Natural killer cell treated with Interleukin-12 subunit alpha and Interleukin-12 subunit beta and Interleukin-15 and Interleukin-18, amount 100 ng/mL, for 72 hours (primary cell): ENCODE data around the gene UTF1. TPM values are rescaled to one million over a fixed set of nuclear protein-coding genes. Genes with fewer than 3 reads are reported as not detected.

Experiments used
- ATAC-seq, 2 donors: fragments of 150-1000 bp; cut with Tn5 transposase in 1 of 2; sonication (Bioruptor Pico), chemical (Tn5 transposase) in 1 of 2; 2 replicates each; pipeline ENCODE4 v1.10.0; 2021
- DNase-seq: peaks from one replicate; pipeline ENCODE4 v3.0.0; 2022; ENCODE audit warnings: low spot score
- H3K27ac Mint-ChIP-seq, 2 donors: 1 replicate in 1 of 2; 2 replicates in 1 of 2; pipeline ENCODE4 v1.8.0; 2022; ENCODE audit warnings: mixed read lengths in 2 of 2, mild to moderate bottlenecking in 1 of 2, moderate library complexity in 1 of 2
- H3K27me3 Mint-ChIP-seq, 2 donors: 1 replicate in 1 of 2; 2 replicates in 1 of 2; pipeline ENCODE4 v1.8.0; 2022; ENCODE audit warnings: mixed read lengths in 2 of 2
- H3K36me3 Mint-ChIP-seq: one replicate; pipeline ENCODE4 v1.8.0; 2022; ENCODE audit warnings: mixed read lengths
- H3K4me1 Mint-ChIP-seq, 2 donors: 1 replicate in 1 of 2; 2 replicates in 1 of 2; pipeline ENCODE4 v1.8.0; 2022; ENCODE audit warnings: low read depth in 2 of 2, mixed read lengths in 2 of 2, mild to moderate bottlenecking in 1 of 2
- H3K4me3 Mint-ChIP-seq: one replicate; pipeline ENCODE4 v1.8.0; 2022; ENCODE audit warnings: mixed read lengths
- H3K9me3 Mint-ChIP-seq: 2 replicates; pipeline ENCODE4 v1.8.0; 2022; ENCODE audit warnings: mixed read lengths
- total RNA-seq, 2 donors: library from RNA; stranded (reverse); gene quantifications; one replicate each; pipeline ENCODE4 v1.2.3, GENCODE V29; 2022

The UTF1 gene
- total RNA-seq, 2 donors from 2014 or later: not detected

GRCh38 chr10:133277993-133278576, 48.1 kb downstream of the UTF1 start:
- DNase-seq (no peak), ATAC-seq (no peak)
- H3K4me1 Mint-ChIP-seq: peaks cover 21 to 23% of the 10 kb centered on the region in 2 donors
- peak overlapping the region; percentile 93 to 95 for H3K27ac Mint-ChIP-seq
- H3K4me3 Mint-ChIP-seq: peak overlapping the region; percentile 89
- H3K27me3 Mint-ChIP-seq: no peaks in the 10 kb centered on the region
- no peaks in the 10 kb centered on the region for H3K9me3 Mint-ChIP-seq
- no peaks in the 10 kb centered on the region for H3K36me3 Mint-ChIP-seq

GRCh38 chr10:133278577-133279265, 48.7 kb downstream of the UTF1 start:
- Mint-ChIP-seq H3K27me3 (no peaks in the 10 kb centered on the region), H3K27ac (peak overlapping the region; percentile 93 to 95), H3K36me3 (no peaks in the 10 kb centered on the region), H3K4me3 (peak overlapping the region; percentile 89), H3K9me3 (no peaks in the 10 kb centered on the region), H3K4me1 (peaks cover 21 to 23% of the 10 kb centered on the region in 2 donors)
- DNase-seq: peak; percentile 96
- peak; percentile 84 to 86 for ATAC-seq

- Mint-ChIP-seq H3K36me3 (no peaks in the 10 kb centered on the region), H3K4me3 (peak overlapping the region; percentile 89), H3K4me1 (peaks cover 21 to 23% of the 10 kb centered on the region in 2 donors), H3K9me3 (no peaks in the 10 kb centered on the region), H3K27ac (peak overlapping the region; percentile 93 to 95), H3K27me3 (no peaks in the 10 kb centered on the region)
- no peak for DNase-seq
- ATAC-seq: no peak
These were observed 49.6 kb downstream of the UTF1 start for GRCh38 chr10:133279326-133280226.

- ATAC-seq: no peak
- no peak overlapping the region for H3K4me3 Mint-ChIP-seq
- no peaks in the 10 kb centered on the region for H3K27me3 Mint-ChIP-seq
- peak overlapping the region in 1 of 2 donors; percentile 93 for H3K27ac Mint-ChIP-seq
- no peaks in the 10 kb centered on the region for H3K36me3 Mint-ChIP-seq
- no peaks in the 10 kb centered on the region for H3K9me3 Mint-ChIP-seq
- H3K4me1 Mint-ChIP-seq: peaks cover 21 to 23% of the 10 kb centered on the region in 2 donors
- DNase-seq: no peak
These were observed 50.5 kb downstream of the UTF1 start for GRCh38 chr10:133280391-133281059.

- H3K27ac Mint-ChIP-seq: no peak overlapping the region
- H3K4me3 Mint-ChIP-seq: no peak overlapping the region
- H3K27me3 Mint-ChIP-seq: no peaks in the 10 kb centered on the region
- peaks cover 23 to 24% of the 10 kb centered on the region in 2 donors for H3K4me1 Mint-ChIP-seq
- H3K36me3 Mint-ChIP-seq: peaks cover 5% of the 10 kb centered on the region
- no peak for ATAC-seq
- no peaks in the 10 kb centered on the region for H3K9me3 Mint-ChIP-seq
- no peak for DNase-seq
These were observed 51.1 kb downstream of the UTF1 start for GRCh38 chr10:133281084-133281483.

Other genes with a start within 250 kb of the UTF1 start
- gene ADGRA1, start 142.3 kb upstream of the UTF1 start, total RNA-seq: not detected
- gene KNDC1, start 70.0 kb upstream of the UTF1 start, total RNA-seq: under 1 TPM; 0.05 to 0.36 TPM
- gene VENTX, start 7.6 kb downstream of the UTF1 start, total RNA-seq: not detected
- gene ADAM8, start 46.7 kb downstream of the UTF1 start, total RNA-seq: 100 to 1,000 TPM; 202 to 211 TPM
- gene TUBGCP2, start 78.7 kb downstream of the UTF1 start, total RNA-seq: 10 to 100 TPM; 53.3 to 58.2 TPM
- gene ZNF511, start 78.7 kb downstream of the UTF1 start, total RNA-seq: 10 to 100 TPM; 38.1 to 73.2 TPM
- not detected for gene CALY, start 106.7 kb downstream of the UTF1 start, total RNA-seq
- not detected for gene PRAP1, start 117.2 kb downstream of the UTF1 start, total RNA-seq
- 10 to 100 TPM; 11.5 to 11.8 TPM for gene FUOM, start 127.8 kb downstream of the UTF1 start, total RNA-seq
- 10 to 100 TPM; 44.5 to 52.7 TPM for gene ECHS1, start 143.1 kb downstream of the UTF1 start, total RNA-seq
- gene PAOX, start 149.0 kb downstream of the UTF1 start, total RNA-seq: 1 to 10 TPM; 2.0 to 2.1 TPM
- gene MTG1, start 163.9 kb downstream of the UTF1 start, total RNA-seq: 100 to 1,000 TPM in 1 of 2 donors, 10 to 100 TPM in 1; 44.2 to 105 TPM
- not detected for gene SPRN, start 194.4 kb downstream of the UTF1 start, total RNA-seq
- 1 to 10 TPM; 2.0 to 3.6 TPM for gene SCART1, start 223.7 kb downstream of the UTF1 start, total RNA-seq